Activated effector memory CD4-positive, alpha-beta T cell treated with anti-CD3 and anti-CD28 coated beads, Interleukin-2, amount 50 U/mL, for 16 hours (primary cell): ENCODE results near the gene DMTF1.
"Not testable (repeated sequence)": the region's sequence is repeated elsewhere in the genome, so short reads cannot be mapped to it uniquely, and the experiment has no call there.

Experiments used
- DNase-seq: peaks from one replicate; pipeline ENCODE4 v3.0.0-alpha.2; 2020

DMTF1 gene

DNA sequence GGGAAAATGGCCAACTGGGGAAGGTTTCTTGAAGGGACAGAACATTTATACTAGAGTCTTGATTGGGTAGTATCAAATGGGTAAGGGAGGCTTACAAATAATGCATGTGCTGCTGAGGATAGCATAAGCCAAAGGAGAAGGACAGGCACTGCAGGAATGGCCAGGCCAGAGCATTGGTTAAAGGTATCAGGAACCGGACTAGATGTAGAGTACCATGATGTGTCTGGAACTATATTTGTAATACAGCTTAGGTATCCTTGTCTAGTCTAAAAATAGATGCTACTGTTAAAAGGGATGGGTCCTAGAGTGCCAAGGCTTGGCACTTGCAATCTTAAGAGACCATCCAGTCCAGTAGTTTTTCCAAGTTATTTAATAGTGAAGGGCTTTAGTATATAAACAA is 47.0 kb downstream of the DMTF1 start:
- DNase-seq = no peak

DNA sequence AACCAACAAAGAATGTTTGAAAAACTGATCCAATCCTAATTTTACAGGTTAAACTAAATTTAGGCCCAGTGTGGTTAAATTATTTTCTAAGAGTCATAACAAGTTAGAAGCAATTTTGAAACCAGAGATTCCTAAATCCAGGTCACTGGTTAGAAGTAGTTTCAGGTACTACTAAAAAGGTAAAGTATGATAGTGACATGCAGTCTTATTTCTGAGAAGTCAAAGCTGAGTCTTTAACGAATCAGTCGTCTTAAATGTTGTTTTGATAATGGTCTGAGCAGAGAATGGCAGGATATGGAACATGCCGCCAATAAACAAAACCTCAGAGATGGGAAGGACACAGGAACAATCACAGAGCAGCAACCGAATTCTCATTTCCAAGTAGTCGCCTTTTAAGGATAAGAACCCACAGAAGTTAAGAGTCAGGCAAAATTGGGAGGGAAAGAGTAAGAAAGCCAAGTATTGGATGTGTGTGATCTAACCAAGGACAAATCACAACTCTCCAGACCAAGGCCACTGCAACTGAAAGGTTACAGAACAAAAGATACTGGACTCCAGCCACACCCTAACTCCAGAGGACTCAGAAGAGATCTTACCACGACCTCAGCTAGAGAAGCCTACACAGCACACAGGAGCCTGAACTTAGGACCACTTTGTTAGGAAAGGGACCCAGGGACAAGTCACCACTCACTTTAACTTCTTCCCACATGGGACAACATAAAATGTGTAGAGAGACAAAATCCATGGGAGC is 47.6 kb downstream of the DMTF1 start:
- DNase-seq = no peak

DNA sequence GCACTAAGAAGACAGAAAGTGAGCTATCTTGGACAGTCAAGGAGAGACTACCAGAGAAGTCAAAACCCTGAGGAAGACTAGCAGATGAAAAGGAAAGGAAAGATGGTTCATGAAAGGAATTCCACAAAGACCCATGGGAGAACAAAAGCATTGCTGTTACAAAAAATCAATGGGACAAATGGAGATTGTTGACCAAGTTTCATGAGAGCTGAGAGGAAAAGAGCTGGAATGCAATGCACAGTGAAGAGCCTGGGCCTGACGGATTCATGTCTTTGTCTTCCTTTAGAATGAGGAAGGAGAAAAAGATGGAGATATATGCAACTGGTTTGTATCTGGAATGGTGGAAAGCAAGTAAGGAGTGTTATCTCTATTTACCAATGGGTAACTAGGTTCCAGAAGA is 50.0 kb downstream of the DMTF1 start:
- DNase-seq = no peak

DNA sequence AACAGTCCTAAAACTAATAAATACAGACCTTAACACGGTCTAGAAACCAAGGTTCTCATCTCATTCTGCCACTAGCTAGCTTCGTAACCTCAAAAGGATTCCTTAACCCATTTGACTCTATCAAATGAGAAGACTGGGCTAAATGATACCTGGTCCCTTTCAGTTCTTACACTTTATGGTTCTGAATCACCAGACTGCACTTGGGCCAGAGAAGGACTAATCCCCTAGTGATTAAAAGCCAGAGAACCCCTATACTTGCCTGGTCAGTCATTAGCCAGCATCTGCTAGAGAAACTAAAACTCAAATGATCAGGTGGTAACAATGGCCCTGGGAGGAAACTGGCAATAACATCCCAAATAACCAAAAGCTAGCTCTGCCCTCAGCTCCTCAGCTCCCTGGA is 50.5 kb downstream of the DMTF1 start:
- no peak for DNase-seq

DNA sequence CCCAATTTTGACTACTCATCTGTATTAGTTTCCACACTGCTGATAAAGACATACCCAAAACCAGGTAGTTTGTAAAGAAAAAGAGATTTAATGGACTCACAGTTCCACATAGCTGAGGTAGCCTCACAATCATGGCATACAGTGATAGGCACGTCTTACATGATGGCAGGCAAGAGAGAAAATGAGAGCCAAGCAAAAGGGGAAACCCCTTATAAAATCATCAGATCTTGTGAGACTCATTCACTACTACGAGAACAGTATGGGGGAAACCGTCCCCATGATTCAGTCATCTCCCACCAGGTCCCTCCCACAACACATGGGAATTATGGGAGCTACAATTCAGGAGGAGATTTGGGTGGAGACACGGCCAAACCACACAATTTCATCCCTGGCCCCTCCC is 51.7 kb downstream of the DMTF1 start:
- not testable (repeated sequence) for DNase-seq

DNA sequence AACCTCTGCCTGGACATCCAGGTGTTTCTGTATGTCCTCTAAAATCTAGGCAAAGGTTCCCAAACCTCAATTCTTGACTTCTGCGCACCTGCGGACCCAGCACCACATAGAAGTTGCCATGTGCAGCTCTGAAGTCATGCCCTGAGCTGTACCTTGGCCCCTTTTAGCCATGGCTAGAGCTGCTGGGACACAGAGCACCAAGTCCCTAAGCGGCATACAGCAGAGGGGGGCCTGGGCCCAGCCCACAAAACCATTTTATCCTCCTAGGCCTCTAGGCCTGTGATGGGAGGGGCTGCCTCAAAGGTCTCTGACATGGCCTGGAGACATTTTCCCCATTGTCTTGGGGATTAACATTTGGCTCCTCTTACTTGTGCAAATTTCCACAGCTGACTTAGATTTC is 52.7 kb downstream of the DMTF1 start:
- DNase-seq = no peak

DNA sequence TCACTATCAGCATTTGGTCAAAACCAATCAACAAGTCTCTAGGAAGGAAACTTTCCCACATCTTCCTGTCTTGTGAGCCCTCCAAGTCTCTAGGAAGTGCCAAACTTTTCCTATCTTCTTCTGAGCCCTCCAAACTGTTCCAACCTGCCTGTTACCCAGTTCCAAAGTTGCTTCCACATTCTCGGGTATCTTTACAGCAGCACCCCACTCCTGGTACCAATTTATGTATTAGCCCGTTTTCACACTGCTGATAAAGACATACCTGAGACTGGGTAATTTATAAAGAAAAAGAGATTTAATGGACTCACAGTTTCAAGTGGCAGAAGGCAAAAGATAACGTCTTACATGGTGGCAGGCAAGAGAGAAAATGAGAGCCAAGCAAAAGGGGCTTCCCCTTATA is 53.4 kb downstream of the DMTF1 start:
- DNase-seq = not testable (repeated sequence)

DNA sequence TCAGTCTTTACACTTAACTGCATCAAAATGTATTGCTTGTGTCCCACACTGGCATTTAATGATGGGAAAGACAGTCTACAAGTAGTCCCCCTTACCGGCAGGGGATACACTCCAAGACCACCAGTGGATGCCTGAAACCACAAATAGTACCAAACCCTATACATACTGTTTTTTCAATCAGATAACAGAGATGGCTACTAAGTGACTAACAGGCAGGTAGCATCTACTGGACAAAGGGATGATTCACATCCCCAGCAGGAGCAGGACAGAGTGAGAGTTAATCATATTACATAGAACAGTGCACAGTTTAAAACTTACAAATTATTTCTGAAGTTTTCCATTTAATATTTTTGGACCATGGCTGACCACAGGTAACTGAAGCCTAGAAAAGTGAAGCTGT is 54.1 kb downstream of the DMTF1 start:
- DNase-seq = no peak

DNA sequence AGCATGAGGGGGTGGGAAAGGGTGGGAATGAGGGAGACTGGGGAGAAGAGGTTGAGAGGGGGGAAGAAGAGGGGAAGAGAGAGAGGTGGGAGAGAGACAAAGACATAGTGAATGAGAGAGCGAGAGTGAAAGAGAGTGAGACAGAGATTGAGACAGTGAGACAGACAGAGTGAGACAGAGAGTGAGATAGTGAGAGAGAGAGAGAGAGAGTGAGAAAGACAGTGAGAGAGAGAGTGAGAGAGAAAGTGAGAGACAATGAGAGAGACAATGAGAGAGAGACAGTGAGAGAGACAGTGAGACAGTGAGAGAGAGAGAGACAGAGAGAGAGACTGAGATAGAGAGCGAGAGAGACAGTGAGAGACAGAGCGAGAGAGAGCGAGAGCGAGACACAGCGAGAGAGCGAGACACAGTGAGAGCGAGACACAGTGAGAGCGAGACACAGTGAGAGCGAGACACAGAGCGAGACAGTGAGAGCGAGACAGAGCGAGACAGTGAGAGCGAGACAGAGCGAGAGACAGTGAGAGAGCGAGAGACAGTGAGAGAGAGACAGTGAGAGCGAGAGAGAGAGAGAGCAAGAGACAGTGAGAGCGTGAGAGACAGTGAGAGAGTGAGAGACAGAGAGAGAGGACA is 57.2 kb downstream of the DMTF1 start:
- no peak for DNase-seq

DNA sequence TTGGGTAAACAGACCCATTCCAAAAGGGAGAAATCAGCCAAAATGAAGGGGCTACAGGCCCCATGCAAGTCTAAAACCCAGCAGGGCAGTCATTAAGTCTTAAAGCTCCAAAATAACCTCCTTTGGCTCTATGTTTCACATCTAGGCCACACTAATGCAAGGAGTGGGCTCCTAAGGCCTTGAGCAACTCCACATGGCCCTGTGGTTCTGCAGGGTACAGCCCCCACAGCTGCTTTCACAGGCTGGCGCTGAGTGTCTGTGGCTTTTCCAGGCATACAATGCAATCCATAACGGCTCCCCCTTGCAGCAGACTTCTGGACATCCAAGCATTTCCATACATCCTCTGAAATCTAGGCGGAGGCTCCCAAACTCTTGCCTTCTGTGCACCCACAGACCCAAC is 58.3 kb downstream of the DMTF1 start:
- no peak for DNase-seq

DNA sequence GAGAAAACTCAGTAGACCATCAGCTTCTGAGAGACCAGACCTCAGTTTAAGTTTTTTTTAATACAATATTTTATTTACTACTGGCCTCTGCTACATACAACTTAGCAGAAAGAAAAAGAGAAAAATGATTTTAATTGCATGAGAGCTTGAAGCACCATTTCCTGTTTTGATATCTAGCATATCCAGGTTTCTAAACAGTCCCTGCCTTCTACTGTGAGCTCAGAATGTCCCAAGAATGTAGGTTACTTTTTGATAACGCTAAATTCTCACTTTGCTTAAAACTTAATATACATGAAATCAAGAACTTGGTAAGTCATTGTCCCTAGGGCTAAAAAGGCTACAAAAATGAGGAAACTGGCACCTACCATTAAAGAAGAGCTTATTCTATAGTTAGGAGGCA is 60.2 kb downstream of the DMTF1 start:
- DNase-seq = no peak

DNA sequence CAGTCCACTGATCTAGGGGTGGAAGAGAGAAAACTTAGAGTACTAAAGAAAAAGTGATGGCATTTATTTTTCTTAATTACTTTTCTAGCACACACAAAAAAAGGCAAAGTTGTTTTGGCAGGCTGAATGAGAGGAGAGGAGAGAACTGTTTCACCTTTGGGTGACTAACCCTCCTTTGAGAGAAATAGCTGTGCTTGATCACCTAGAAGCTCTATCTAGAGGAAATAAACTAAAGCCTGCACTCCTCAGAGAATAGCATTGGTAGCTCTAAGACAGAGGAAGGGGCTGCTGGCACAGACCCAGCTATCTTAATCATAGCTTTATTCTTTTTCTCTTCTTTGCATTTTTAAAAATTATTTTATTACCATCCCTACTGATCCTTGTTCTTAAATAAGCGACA is 61.0 kb downstream of the DMTF1 start:
- DNase-seq = no peak

DNA sequence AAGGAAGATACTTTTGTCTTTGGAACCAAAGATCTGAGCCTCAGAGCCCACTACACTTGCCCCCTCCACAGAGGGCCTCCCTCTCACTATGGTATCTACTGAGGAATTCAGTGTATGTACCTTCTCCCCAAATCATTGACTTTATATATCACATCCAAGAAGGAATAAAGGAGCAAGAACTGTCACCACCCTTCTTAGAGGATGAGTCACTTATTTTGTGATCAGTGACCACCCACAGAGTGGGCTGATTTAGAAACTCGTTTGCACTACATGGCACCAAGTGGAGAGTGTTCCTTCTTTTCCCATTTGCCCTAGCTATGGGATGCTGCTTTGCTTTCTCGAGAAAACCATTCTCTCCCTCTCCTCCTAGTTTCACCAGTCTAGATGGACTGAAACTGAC is 61.6 kb downstream of the DMTF1 start:
- DNase-seq = no peak

DNA sequence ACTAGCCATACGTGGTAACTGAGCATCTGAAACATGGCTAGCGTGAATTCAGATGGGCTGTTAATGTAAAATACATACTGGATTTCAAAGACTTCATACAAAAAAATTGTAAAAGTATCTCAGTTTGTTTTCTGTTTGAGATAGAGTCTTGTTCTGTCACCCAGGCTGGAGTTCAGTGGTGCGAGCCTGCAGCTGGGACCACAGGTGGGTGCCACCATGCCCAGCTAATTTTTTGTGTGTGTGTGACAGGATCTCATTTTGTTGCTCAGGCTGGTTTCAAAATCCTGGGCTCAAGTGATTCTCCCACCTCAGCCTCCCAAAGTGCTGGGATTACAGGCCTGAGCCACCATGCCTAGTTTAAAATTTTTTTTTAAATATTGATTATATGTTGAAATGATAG is 62.8 kb downstream of the DMTF1 start:
- DNase-seq = no peak

DNA sequence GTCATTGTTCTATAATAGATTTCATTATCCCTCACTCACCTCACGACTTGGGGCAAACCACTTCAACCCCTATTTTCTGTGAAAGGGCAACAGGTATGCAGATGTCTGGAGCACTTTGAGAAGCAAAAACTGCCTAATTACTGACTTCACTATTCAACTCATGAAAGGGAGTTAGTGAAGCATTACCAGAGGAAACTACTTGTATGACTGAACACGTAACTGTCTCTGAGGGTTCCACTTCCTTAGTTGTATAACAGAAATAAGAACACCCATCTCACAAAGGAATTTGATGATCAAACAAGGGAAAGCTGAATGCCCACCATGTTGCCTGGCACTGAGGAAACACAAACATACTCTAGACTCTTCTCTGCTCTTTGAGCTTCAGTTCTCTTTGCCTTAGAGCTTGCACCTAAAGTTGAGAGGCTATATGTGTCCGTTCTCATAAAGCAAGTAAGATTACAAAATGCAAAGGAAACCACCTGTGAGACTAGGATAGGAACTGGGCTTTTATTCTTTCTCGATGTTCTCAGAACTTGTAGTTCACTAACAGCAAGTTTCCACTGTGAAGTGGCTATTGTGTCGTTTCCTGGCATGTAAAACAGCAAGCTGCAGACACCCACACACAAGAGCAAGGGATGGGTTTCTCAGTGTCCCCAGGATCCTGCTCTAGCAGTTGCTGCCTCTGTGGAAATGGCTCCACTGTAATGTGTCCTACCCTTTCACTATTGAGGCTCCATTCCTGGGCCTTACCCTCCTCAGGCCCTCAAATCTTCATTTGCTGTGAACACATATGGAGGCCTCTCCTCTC is 64.7 kb downstream of the DMTF1 start:
- DNase-seq = peak; percentile 75

DNA sequence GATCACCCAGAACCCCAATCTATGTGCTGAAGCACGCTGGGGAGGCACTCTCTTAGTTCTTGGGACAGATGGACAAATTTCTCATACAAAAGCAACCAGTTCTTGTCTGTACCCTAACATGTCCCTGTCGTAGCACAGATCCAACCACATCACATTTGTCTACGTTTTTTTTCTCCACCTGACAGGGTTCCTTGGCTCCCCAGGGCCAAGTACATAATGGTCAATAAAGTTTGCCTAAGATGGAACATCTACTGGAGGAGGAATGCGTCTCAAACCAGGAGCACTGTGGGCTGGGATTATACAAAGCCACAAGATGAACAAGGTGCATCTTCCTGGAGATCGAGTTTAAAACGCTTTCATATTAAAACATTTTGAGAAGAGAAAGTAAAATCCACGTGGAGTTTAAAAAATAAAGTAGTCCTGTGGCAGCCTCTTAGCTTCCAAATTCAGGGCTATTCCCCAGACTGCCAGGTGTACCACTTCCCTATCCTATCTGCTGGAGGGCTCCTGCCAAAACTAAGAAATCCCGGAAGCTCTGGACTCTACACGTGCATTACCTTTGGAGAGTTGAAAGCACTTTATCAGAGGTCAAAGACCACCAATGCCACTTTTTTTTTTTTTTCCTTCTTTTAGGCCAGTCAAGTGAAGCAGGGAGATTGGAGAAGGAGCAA is 65.9 kb downstream of the DMTF1 start:
- DNase-seq = no peak

DNA sequence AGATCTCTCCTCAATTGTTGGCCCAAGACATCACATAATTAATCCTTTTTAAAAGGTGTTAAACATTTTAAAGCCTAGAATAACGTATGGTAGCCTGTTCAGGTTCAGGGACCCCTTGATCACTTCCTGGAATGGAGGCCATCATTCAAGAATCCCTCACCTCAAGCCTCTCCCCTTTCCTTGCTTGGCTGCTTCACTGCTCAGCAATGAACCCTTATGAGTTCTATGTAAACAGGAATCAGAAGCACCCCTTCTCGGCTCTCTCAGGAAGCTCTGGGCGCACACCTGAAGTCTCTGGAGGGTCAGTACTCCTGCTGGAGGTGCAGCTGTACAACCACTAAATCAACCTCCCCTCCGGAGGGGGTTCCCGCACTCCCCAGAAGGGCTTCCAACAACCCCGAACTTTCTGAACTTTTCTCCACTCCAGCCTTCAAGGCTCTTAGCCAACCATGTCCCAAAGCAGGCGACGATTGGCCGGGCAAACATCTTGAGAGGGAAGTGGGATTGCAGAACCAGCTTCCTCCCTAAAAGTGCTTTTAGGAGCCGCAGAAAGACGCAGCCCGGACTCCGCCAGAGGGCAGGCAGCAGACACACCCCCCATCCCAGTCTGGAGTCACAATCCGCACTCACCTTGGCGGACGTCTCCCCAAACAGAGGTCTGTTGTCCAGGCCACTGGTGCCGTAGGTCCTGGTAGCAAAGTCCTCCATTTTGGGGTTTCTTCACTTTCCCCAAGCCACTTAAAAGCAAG is 66.7 kb downstream of the DMTF1 start:
- peak; percentile 76 for DNase-seq

DNA sequence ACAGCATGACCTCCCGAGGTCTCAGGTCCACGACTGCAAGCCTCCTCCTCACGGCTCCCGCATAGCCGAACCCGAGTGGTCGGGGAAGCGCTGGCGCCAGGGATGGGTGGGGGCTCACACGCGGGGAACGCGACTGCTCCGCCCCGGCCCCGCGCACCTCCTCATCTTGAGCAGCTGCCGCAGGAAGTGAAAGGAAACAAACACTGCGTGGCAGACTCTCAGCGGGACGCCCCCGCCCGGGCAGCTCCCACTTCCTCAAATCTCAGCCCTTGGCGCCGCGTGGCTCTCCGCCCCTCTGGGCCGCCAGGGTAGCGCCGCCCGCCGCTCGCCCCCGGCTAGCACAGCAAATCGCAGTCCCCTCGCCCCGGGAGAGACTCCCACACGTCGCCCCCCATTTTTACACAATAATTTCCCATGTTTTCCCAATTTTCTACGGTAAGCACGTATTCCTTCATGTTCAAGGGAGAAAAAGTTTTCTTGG is 67.3 kb downstream of the DMTF1 start, which contains the start of gene TMEM243:
TSS of gene TMEM243 (minus strand) at position 188 of the 481 bp plus-strand sequence. CDS start 229 bp downstream, outside the sequence.
- DNase-seq = peak; percentile 95

DNA sequence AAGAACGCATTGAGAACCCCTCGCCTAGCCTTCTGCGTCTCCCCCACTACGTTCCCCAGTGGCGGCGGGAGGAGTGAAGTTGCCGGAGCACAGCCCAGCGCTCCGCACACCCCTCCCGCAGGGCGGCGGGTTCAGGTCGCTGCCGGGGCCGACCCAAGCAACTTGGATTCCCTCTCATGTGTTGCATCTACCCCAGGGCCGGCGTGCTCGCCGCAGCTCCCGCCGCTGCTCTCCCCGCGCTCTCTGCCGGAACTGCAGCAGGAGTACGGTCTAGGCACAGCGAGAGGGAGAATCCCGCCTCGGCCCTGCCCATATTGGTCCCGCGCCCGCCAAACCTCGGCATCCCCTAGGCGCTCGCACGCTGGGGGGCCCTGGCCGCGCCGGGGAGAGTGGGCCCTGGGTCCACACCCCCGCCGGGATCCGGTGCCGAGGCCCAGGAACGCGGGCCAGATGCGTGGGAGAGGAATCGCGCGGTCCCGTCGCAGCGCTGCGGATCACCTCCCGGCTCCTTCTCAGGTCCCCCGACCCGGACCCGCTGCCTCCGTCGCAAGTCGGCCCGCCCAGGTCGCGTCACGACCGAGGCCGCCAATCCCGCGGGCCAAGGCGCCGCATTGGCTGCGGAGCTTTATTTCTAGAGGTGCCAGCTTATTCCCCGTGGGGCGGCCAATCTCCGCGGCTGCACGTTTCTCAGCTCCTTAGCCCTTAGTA is 67.9 kb downstream of the DMTF1 start:
- peak; percentile 94 for DNase-seq

DNA sequence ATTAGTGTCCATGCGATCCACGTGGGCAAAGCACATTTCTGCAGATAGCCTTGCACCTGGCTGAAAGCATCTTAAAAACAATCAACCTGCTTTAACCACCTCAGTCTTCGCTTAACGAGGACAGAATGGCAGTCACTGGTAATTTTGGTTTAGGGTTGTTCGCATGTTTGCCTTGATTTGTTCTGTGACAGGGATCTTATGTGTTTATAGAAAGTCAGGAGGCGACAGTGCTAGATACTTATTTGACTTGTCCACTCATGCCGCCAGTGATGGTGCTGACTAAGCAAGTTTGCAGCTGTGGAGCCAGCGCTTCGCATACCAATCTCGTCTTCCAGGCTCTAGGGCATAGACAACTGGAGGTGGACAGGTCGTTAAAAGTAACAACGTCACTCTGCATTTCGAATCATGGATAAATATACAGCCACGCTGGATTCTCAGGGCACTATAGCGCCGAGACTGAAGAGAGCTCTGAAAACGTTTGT is 68.5 kb downstream of the DMTF1 start:
- no peak for DNase-seq

DNA sequence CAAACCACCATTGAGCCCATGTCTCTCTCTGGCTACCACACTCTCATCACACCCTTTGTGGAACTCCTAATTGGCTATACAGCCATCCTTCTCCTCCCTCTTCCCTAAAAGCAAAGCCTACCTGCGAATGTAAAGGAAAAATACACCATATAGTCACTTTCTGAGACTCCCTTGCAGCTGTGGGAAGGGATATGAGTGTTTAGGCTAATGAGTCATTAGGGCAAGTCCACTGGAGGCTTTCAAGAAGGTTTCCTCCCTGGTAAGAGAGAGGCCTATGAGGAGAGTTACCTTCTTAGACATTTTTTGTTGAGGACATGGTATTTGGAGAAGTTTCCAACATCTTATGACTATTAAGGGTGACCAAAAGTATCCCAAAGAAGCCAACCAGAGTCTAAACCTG is 71.4 kb downstream of the DMTF1 start:
- DNase-seq = no peak

DNA sequence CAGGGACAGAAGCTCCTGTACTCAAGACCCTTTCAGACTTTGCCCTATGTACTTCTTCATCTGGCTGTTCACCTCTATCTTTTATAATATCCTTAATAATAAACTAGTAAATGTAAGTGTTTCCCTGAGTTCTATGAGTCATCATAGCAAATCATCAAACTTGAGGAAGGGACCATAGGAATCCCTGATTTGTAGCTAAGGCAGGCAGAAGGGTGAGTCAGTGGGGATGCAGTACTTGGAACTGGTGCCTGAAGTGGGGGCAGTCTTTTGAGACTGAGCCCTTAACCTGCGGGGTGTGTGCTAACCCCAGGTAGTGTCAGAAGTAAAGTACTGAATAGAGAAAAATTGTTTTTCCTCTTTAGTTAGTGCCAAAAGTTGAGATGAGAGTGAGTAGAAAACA is 73.4 kb downstream of the DMTF1 start:
- DNase-seq = no peak
